Esophagus mucosa (tissue), 1 donor: ENCODE data around the gene SLC4A4. TPM values are rescaled to one million over a fixed set of nuclear protein-coding genes. Genes with fewer than 3 reads are reported as not detected.

ENCODE experiments used
- ATAC-seq: fragments of 200-7000 bp; cut with Tn5 transposase; one replicate; pipeline ENCODE4 v1.9.1; 2020
- total RNA-seq: library from RNA; stranded (reverse); gene quantifications from one replicate; pipeline ENCODE4 v1.2.4, GENCODE V29; 2023
- donor health status: DM: yes; HTN: yes; CAD: no.

The SLC4A4 gene
- total RNA-seq, 1 donor from 2014 or later, result 0.96 TPM

DNA sequence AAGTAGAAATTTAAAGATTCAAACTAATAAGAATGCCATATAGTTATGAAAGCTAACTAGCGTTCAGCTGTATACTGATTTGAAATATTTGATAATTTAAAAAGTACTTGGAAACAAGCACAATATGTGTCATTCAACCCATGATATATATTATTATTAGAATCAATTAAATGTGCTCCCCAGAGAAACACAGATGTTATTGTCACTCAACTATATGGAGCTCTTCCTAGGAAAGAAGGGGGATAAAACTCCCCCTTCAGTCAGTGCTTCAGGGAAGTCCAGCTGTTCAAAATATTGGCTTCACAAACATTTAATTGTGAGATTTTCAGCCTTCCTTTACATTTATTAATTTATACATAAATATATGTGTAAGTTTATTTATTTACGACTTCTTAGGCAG is 135.9 kb downstream of the SLC4A4 start:
- no peak for ATAC-seq

DNA sequence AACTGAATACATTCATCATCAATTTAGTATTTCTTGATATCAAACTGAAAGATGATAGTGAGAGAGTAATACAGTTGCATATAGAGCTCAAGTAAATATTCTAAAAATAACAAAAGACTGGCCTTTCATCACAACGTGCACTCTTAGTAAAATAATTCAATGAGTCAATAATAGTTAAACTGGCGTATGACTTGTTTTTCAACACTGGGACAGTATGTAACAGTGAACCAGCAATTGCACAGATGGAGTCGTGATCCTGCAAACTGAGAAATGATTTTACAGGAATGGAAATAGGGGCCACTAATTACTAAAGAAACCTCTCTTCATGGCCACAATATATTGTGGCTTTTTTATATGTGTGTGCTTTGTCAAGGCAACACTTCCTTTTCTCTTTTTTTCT is 137.4 kb downstream of the SLC4A4 start:
- no peak for ATAC-seq

DNA sequence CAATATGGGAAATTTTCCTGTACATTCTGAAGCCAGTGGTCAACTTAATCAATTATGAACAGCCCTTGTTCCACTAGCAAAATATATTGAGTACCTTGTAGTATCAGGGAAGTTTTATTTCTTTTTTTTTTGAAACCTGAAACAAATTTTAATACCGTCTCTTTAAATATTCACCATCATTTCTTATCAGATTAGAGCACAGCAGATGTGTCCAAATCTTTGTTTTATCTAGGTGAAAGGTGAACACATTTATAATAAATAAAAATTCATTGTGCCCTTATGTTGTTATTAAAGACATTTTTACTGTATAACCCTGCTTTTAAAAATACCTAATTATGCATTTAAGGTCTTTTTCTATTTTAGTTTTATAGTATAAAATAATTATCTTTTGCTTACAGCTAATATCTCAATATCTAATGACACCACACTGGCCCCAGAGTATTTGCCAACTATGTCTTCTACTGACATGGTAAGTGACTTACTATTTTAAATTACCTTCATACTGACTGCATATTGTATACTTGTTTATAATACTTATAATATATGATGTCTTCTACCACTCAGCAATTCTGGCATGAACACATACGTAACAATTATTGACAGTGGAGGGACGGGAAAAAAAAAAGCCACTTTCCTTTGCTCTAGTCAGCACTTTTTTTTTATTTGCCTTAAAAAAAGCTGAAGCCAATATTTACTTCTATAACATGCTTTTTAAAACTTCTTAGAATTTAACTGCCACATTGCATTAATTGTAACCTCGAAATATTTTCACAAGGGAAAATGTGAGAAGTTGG is 147.9 kb downstream of the SLC4A4 start:
- ATAC-seq, result no peak

DNA sequence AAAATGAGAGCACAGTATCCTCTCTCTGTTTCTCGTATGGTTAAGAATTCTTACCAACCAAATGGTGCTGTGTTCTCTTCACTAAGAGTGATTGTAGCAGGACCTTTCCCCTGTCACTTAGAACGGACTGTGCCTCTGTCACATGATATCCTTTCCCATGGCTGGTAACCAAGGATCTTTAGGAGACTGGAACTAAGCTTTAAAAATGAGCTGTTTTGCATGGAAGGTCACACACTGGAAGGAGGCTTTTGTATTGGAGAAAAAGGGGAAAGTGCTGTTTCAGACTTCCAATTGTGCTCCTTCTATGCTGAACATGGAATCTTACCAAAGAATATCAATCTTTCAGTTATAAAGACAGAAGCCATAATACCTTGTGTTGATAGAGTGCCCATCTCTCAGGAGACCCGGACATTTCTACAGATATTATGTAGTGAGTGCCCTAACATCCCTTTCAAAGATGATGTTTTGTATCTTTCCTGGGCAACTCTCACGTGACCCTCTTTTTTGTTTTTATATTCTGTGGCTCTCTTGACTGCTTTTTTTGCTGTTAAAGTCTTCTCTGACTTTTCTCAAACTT is 148.6 kb downstream of the SLC4A4 start:
- ATAC-seq, result no peak

- ATAC-seq, result no peak
Measured at GRCh38 chr4:71494539-71494938, 155.7 kb downstream of the SLC4A4 start.

GRCh38 chr4:71495454-71495853 is 156.6 kb downstream of the SLC4A4 start:
- no peak for ATAC-seq

DNA sequence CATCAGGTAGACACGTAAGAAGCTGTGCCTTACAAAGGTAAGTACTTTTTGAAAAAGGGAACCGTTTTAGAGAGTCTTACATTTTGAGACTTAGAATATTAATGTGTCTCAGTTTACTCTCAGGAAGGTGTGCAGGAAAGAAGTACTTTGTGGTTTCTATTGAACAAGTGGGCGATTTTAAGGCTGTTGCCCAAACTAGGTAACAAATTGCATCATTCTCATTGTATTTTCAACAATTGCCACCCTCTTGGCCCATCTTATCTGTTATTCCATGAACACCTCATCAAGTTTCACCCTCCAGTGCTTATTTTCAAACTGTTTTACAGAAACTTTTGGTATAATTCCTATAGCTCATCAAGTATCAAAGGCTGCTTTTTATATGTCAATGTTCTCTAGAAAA is 158.3 kb downstream of the SLC4A4 start:
- ATAC-seq, result no peak

GRCh38 chr4:71498002-71498401 is 159.2 kb downstream of the SLC4A4 start:
- no peak for ATAC-seq

DNA sequence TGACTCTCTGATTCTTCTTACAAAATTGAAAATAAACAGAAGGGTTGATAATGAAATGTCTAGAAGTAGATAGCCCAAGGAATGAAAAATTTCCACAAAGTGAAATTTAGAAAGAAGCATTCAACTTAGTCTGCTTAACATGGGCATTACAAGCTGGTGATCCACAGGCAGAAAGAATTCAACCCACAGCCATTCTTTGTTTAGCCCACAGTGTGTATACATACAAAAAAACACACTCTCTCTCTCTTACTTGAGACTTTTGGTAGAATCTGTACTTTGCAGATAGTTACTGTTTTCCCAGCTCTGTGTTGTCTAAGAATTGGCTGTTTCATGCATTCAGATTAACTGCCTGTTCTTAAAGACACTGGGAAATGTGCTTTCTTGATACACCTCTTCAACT is 159.8 kb downstream of the SLC4A4 start:
- no peak for ATAC-seq

GRCh38 chr4:71501992-71502391 is 163.2 kb downstream of the SLC4A4 start:
- ATAC-seq, result no peak

- ATAC-seq, result peak; percentile 10
Measured at GRCh38 chr4:71518283-71518989, 179.6 kb downstream of the SLC4A4 start.

DNA sequence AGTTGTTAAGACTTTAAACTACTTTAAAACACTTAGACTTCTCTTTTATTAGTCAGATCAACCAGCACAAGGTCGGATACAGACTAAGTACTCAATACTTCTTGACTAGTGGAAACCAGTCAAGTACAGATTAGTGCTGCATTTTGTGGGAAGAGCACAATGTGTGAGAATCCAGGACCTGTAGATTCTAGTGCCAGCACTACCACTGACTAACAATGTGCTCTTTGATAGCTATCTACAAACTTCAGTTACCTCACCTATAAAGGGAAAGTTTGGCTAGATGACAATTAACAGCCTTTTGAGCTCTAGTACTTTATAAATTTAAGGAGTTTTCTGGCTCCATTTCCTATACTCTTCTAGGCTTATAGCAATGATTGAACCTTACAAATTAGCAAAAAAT is 181.5 kb downstream of the SLC4A4 start:
- no peak for ATAC-seq

DNA sequence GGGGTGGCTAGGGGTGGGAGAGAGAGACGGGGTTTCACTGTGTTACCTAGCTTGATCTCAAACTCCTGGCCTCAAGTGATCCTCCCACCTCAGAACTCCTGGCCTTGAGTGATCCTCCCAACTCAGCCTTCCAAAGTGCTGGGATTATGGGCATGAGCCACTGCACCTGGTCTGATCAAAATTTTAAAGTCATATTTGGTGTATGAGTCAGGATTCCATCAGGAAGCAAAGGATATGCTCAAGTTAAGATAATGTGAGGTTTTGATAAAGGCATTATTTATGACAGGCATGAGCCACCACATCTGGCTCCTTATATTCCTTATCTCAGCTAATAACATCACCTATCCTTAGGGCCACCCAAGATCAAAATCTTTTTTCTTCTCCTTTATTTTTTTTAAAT is 182.0 kb downstream of the SLC4A4 start:
- no peak for ATAC-seq

DNA sequence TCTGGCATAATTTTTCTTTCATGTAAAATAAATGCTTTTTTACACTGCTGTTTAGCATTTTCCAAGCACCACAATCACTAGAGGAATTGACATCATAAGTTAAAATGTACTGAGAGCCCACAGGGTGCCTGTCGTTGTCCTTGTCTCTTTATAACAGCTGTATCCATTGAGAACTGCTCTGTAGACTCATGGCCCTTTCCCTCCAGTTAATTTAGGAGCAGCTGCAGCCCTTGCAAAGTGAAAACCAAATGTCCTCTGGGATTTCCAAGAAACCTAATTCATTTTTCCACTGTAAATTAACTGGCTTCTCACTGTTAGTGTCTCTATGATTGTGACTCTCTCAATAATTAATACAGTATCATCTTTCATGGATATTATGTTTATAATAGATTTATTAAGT is 185.9 kb downstream of the SLC4A4 start:
- no peak for ATAC-seq

DNA sequence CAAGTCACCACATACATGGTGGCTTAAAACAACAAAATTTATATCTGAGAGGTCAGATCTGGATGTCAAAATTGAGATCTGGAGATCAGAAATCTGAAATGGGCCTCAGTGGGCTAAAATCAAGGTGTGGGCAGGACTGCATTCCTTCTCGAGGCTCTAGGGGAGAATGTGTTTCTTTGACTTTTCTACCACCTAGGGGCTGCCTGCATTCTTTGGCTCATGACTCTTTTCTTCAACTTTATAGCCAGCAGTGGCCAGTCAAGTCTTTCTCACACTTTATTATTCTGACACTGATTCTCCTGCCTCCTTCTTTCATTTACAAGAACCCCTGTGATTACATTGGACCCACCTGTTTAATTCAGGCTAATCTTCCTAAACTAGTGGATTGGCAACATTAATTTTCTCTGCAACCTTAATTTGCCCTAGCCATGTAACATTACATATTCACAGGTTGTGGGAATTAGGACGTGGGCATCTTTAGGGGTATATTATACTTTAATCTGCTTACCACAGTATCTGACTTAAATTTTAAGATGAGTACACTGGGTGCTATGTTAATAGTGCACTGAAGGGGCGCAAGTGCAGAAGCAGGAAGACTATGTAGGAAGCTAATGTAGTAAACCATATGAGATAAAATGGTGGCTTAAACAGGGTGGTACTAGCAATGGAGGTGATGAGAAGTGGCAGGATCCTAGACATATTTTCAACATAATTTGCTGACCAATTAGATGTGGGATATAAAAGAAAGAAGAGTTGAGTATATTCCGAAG is 188.0 kb downstream of the SLC4A4 start:
- ATAC-seq, result no peak

- no peak for ATAC-seq
Measured at GRCh38 chr4:71532407-71532806, 193.6 kb downstream of the SLC4A4 start.

DNA sequence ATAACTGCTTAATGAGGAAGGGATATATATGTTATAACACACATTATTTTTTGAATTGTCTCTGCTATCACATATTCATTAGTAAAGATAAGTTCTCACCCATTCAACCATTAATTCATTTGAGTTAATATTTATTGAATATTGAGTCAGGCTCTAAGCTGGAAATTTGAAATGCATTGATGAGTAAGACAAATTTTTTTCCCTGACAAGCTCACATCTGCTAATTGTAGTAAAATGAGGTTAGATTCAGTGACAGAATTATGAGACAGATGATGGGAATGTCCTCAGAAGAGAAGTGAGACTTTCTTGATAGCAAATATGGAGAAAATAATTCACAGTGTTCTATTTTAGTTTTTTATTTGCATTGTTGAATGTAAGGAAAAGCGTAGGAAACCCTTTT is 194.3 kb downstream of the SLC4A4 start:
- ATAC-seq, result no peak

DNA sequence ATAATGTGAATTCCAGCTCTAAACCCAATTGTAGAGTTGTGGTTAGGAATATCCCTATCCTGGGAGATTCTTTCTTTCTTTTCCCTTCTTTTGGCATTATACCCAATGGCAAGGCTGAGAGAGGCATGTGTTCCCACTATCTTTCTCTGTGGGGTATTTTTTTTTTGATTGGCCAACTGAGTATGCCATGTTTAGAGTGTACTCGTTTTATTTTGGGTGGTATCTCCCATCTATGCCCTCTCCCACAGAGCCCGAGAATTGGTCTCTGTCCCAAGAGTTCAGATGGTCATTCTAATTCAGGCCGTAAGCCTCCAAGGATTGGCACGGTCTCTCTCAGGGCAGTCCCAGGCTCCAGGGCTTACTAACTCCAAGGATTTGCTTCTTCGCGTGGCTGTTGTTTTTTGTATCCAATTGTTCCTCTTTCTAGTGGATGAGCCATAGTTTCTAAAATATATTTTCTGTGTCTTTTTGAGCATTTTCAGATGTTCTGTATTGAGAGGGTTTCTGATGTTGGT is 198.8 kb downstream of the SLC4A4 start:
- ATAC-seq, result no peak

DNA sequence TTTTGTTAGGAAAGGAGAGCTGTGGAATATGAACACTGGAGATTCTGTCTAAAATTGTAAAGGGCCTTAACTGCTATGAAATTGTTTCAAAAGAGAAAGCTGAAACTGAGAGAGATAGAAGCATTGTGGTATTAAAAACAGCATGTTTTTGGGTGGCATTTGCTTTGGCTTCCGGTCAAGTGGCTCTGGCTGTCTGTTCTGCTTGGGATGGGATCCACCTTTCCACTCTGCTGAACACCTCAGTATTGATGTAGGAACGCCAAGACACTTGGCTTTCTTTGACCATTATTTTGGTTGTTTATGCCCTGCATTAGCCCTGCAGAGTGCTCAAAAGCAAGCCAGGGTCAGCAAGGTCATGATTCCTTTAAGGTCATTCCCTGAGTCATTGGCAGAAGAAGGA is 199.7 kb downstream of the SLC4A4 start:
- no peak for ATAC-seq

DNA sequence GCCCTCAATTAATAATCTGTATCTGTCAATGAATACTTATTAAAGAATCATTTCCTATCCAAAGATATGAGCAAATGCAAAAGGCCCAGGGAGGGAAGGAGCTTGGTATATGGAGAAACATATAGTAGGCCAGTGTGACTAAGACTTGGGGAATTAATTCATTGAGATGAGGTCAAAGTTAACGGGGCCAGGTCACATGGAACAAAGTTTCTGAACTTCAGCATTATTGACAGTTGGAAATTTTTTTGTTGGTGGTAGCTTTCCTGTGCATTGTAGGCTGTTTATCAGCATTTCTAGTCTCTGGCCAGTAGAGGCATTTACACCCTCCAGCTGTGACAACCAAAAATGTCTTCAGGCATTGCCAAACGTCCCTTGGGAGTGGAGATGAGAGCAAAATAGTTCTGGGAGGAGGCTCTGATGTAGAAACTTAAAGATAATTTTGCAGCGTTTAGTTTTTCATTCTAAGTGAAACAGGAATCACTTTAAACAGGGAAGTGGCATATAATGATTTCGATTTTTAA is 202.0 kb downstream of the SLC4A4 start:
- no peak for ATAC-seq

GRCh38 chr4:71541541-71541940 is 202.7 kb downstream of the SLC4A4 start:
- ATAC-seq, result no peak

GRCh38 chr4:71545168-71545567 is 206.3 kb downstream of the SLC4A4 start:
- ATAC-seq, result no peak
